ENCODE measurements around the gene ZNF324B.
"Not testable (repeated sequence)": the region's sequence is repeated elsewhere in the genome, so short reads cannot be mapped to it uniquely, and the experiment has no call there.

ZNF324B gene

GRCh38 chr19:58451358-58452101 is at the start of gene ZNF324B:
TSS of gene ZNF324B (plus strand) at chr19:58451622. CDS start at chr19:58453702, 2,080 bp downstream.
- DNase-seq: peak; percentile 95 to 100 (median 98)
- intact Hi-C loops (cut with DNase I): loop anchor here (1.0 to 2.0 kb wide), 2 partner anchors 11 to 15 kb away; partner anchors contain the start of genes ZNF132 and ZNF324

GRCh38 chr19:58401840-58402421 is 49.5 kb upstream of the ZNF324B start:
- DNase-seq: peak in 2 of 10 donors; percentile 44 to 81
- intact Hi-C loops (cut with DNase I): no loop called here

- DNase-seq; intact Hi-C loops (cut with DNase I): not testable (repeated sequence)
These were observed 47.4 kb upstream of the ZNF324B start for GRCh38 chr19:58403920-58404478.

- intact Hi-C loops (cut with DNase I): loop anchor here (5.0 kb wide), 1 partner anchor 35 kb away; the partner anchor contains the start of gene ZNF132
- peak in 1 of 10 donors; percentile 41 for DNase-seq
These were observed 44.4 kb upstream of the ZNF324B start for GRCh38 chr19:58406818-58407657.

- intact Hi-C loops (cut with DNase I): loop anchor here (2.0 to 5.0 kb wide), 2 partner anchors 35 to 59 kb away; partner anchors contain the start of genes ZNF132 and ZNF324
- DNase-seq: peak in 1 of 10 donors; percentile 7
These were observed 43.7 kb upstream of the ZNF324B start for GRCh38 chr19:58407658-58408151.

- intact Hi-C loops (cut with DNase I): loop anchor here (2.0 to 5.0 kb wide), 2 partner anchors 34 to 58 kb away; partner anchors contain the start of genes ZNF132 and ZNF324
- DNase-seq: peak; percentile 94 to 100 (median 97)
These were observed 43.0 kb upstream of the ZNF324B start, which contains the start of gene ZNF584 for GRCh38 chr19:58408152-58409009. TSS of gene ZNF584 (plus strand) at chr19:58408649. CDS start at chr19:58409148, 499 bp downstream.

- peak in 4 of 10 donors; percentile 33 to 89 (median 58) for DNase-seq
- intact Hi-C loops (cut with DNase I): loop anchor here (2.0 to 5.0 kb wide), 2 partner anchors 33 to 58 kb away; partner anchors contain the start of genes ZNF132 and ZNF324
These were observed 42.2 kb upstream of the ZNF324B start for GRCh38 chr19:58409010-58409790.

GRCh38 chr19:58416604-58417003 is 34.8 kb upstream of the ZNF324B start:
- intact Hi-C loops (cut with DNase I): no loop called here
- no peak for DNase-seq

GRCh38 chr19:58417071-58417470 is 34.4 kb upstream of the ZNF324B start:
- intact Hi-C loops (cut with DNase I): no loop called here
- DNase-seq: no peak

- DNase-seq: no peak
- intact Hi-C loops (cut with DNase I): no loop called here
These were observed 22.8 kb upstream of the ZNF324B start for GRCh38 chr19:58428617-58429016.

GRCh38 chr19:58429745-58430144 is 21.7 kb upstream of the ZNF324B start:
- no peak for DNase-seq
- intact Hi-C loops (cut with DNase I): no loop called here

GRCh38 chr19:58434217-58434616 is 17.2 kb upstream of the ZNF324B start:
- intact Hi-C loops (cut with DNase I): no loop called here
- no peak for DNase-seq

GRCh38 chr19:58439576-58440554 is 11.6 kb upstream of the ZNF324B start, which contains the start of gene ZNF132:
TSS of gene ZNF132 (minus strand) at chr19:58440153. CDS start at chr19:58439821, 332 bp downstream.
- peak; percentile 97 to 100 (median 99) for DNase-seq
- intact Hi-C loops (cut with DNase I): loop anchor here (1.0 to 5.0 kb wide), 3 partner anchors 11 to 79 kb away; partner anchors contain the start of genes ZBTB45, ZNF324B and ZNF584

GRCh38 chr19:58440556-58440955 is 10.9 kb upstream of the ZNF324B start:
- DNase-seq: peak in 1 of 10 donors; percentile 85

GRCh38 chr19:58442986-58443385 is 8.4 kb upstream of the ZNF324B start:
- DNase-seq: not testable (repeated sequence)
- intact Hi-C loops (cut with DNase I): loop anchor here (5.0 kb wide), 1 partner anchor 36 kb away; the partner anchor contains the start of gene ZNF584

More at GRCh38 chr19:58440556-58440955, 10.9 kb upstream of the ZNF324B start:
- intact Hi-C loops (cut with DNase I): loop anchor here (1.0 to 5.0 kb wide), 3 partner anchors 11 to 78 kb away; partner anchors contain the start of genes ZBTB45, ZNF324B and ZNF584

GRCh38 chr19:58448860-58449259 is 2.6 kb upstream of the ZNF324B start:
- DNase-seq; intact Hi-C loops (cut with DNase I): not testable (repeated sequence)

All from posterior cingulate gyrus (tissue), 11 donors.